Measurements from ENCODE around the gene BAIAP2. TPM values are rescaled to one million over a fixed set of nuclear protein-coding genes. Genes with fewer than 3 reads are reported as not detected.
A peak's percentile ranks its signal among the peaks of the same experiment; 100 is the strongest.
"Not testable (repeated sequence)": the region's sequence is repeated elsewhere in the genome, so short reads cannot be mapped to it uniquely, and the experiment has no call there.

BAIAP2 gene
- total RNA-seq, 1 donor from 2014 or later = 50.9 TPM

- no peak for ATAC-seq
- intact Hi-C loops (cut with DNase I) = no loop called here
- no peak for DNase-seq (ENCODE audit: low spot score)
Measured at GRCh38 chr17:81075307-81075706, 40.4 kb downstream of the BAIAP2 start.

GRCh38 chr17:81076141-81076679 is 41.3 kb downstream of the BAIAP2 start:
- no peak for DNase-seq (ENCODE audit: low spot score)
- intact Hi-C loops (cut with DNase I) = no loop called here

GRCh38 chr17:81078026-81078913 is 43.3 kb downstream of the BAIAP2 start:
- DNase-seq (ENCODE audit: low spot score); intact Hi-C loops (cut with DNase I); ATAC-seq: not testable (repeated sequence)

More at GRCh38 chr17:81076141-81076679, 41.3 kb downstream of the BAIAP2 start:
- ATAC-seq = no peak

GRCh38 chr17:81080019-81080418 is 45.1 kb downstream of the BAIAP2 start:
- no peak for DNase-seq (ENCODE audit: low spot score)
- no peak for ATAC-seq
- intact Hi-C loops (cut with DNase I) = loop anchor here (5.0 kb wide), 1 partner anchor 1097 kb away; no protein-coding TSS in a partner anchor

DNA sequence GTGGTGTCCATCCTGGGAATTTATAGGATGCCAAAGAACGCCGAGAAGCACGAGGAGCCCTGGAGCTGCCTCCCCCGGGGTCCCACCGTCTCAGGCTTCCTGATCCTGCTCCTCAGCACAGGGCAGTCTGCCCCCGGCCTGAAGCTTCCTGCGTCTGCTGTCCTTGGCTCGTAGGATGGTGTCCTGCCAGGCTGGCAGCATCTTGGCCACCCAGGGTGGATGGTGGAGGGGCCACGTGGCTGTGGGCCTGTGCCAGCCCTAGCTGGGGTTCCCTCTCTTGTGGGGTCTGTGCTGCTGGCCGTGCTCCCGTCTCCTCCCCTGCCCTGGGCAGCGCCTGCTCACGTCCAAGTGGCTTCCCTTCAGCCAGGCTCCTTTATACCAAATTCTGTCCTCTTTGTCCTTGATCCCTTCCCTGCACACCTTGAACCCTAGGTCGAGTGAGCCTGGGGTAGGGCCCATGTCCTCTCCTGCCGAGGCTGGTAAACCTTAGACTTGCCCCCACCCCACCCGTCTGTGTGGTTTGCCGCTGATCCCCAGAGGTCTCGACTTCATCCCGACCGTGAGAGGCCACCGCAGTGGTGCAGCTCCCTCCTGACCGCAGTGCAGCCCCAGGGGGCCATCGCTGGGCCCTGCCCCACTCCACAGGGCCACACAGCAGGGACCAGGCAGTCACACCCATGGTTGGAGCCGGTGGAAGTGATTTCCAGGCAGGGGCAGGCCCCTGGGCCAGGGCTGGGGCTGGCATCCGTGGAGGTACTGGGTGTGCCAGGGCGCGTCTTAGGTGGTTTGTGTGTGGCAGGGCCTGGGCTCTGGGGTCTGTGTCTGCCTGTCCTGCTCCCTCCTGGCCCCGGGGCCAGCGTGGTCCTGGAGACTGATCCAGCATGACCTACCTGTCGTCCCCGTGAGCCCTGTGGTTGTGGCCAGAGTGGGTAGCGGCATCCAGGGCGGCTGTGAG is 46.5 kb downstream of the BAIAP2 start:
- intact Hi-C loops (cut with DNase I) = loop anchor here (5.0 kb wide), 1 partner anchor 1096 kb away; no protein-coding TSS in a partner anchor
- ATAC-seq = no peak
- DNase-seq (ENCODE audit: low spot score) = no peak

DNA sequence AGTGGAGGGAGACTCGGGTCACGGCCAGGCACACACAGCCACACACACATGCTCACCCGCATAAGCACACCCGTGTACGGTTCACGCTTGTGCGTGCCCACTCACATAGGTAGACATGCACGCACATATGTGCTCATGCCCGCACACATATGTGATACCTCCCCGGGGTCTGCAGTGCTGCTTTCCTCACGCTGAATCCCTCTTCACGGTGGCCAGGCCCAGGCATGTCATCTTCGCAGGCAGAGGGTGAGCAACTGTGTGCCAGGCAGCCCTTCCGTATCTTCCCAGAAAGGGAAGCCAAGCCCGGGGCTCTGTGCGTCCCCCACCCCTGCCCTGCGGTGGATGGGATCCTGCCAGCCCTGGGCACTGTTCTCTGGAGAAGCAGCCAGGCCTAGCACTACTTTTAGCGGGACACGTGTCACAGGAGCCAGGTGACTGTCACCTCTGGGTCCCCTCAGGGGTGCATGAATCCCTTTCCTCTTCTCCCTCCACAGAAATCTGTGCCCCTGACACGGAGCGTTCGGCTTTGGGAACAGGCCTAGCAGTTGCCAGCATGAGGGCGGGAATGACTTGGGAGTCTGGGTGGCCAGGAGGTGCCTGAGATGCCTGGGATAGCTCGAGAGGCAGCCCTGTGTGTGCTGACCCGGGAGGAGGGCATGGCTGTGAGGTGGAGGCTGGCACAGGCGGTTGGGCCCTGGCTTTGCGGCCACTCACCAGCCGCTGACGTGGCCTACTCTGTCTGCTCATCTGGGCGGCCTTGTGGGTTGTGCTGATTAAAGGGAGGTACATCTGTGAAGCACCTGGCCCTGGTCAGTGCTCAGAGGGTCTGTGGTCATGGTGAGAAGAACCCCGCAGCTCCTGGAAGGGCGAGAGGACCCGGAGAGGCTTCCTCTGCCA is 47.5 kb downstream of the BAIAP2 start:
- intact Hi-C loops (cut with DNase I) = loop anchor here (5.0 kb wide), 1 partner anchor 1095 kb away; no protein-coding TSS in a partner anchor
- peak; percentile 8 for ATAC-seq
- DNase-seq (ENCODE audit: low spot score) = no peak

GRCh38 chr17:81083125-81083765 is 48.3 kb downstream of the BAIAP2 start:
- intact Hi-C loops (cut with DNase I) = loop anchor here (5.0 kb wide), 1 partner anchor 1094 kb away; no protein-coding TSS in a partner anchor
- DNase-seq (ENCODE audit: low spot score) = no peak
- peak; percentile 59 for ATAC-seq

DNA sequence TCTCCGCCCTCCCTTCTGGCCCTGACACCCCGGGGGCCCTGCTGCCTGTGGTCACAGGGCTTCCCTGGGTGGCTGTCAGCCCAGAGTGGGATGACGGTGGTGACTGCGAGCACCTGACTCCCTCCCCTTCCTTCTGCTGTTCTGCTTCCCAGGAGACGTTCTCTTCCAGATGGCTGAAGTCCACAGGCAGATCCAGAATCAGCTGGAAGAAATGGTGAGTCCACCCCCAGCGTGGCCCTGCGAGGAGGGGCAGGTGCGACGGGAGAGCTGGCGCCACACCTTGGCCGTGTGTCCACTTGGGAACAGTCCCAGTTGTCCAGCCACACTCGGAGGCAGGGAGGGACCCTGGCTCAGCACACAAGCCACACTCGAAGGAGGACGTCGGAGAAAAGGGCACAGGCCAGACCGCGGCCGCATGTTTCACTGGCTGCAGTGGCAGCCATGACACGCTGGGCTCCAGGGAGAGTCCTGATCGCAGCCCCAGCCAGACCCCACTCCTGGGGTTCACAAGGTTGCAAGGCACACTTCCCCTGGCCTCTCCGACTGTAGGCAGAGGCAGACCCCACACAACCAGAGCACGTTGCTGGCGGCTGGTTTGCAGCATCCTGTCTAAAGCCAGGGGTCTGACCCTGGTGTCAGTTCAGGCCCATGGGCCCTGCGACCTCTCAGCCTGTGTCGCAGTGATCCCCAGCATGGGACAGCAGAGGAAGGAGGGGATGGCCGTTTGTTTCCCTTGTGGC is 49.9 kb downstream of the BAIAP2 start:
- ATAC-seq = no peak
- DNase-seq (ENCODE audit: low spot score) = no peak
- intact Hi-C loops (cut with DNase I) = loop anchor here (5.0 kb wide), 1 partner anchor 1092 kb away; no protein-coding TSS in a partner anchor

DNA sequence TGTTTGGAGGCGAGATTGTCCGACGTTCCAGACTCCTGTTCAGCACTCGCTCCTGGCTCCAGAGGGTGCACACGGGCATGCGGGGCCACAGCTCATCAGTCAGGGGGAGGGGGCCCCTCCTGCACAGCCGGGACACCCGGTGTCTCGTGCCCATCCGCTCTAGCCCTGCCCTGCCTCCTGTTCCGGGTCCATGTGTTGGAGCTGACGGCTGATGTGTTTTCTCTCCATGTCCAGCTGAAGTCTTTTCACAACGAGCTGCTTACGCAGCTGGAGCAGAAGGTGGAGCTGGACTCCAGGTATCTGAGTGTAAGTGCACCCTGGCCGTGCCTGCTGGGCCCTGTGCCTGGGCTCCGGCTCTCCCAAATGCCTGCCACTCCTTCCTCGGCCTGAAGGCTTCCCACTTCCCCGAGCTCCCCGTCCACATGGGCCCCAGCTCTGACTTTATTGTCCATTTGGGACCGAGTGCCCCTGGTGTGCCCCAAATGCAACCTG is 50.5 kb downstream of the BAIAP2 start:
- intact Hi-C loops (cut with DNase I) = no loop called here
- ATAC-seq (no peak), DNase-seq (ENCODE audit: low spot score) (no peak)

GRCh38 chr17:81086789-81087551 is 52.0 kb downstream of the BAIAP2 start:
- intact Hi-C loops (cut with DNase I) = no loop called here
- ATAC-seq (no peak), DNase-seq (ENCODE audit: low spot score) (no peak)

DNA sequence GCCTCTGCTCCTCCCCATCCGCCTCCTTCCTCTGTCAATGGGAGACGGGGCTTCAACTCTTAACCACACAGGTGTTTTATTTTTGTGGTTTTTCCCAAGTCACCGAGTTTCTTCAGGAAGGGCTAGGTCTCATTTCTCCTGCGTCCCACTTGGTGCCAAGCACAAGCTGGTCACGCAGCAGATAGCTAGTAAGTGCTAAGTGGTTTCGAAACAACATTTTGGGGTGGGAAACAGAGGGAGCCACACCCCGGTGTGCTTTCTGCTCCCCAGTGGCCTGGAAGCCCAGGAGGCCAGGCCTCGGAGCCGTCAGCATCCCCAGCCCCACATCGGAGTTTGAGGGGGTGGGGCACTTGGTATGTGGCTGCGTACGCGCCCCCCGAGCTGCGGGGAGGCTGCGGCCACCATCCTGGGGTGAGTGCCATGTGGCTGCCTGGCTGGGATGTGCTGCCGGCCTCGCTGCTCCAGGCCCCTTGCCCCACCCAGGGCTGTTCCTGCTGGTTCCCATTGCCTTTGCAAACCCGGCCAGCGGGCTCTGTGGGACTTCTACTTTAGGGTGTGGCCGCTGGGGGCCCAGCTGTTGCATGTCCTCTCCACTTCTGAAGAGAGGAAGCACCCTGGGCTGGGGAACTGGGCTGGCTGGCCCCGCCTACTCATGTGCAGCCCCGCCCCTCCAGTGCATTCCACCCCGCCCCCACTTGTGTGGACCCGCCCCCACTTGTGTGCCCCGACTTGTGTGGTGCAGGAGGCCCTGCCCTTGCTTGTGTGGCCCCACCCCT is 55.6 kb downstream of the BAIAP2 start:
- ATAC-seq (peak; percentile 33), DNase-seq (ENCODE audit: low spot score) (no peak)
- intact Hi-C loops (cut with DNase I) = no loop called here

GRCh38 chr17:81091154-81091553 is 56.2 kb downstream of the BAIAP2 start:
- no peak for DNase-seq (ENCODE audit: low spot score)
- ATAC-seq = no peak
- intact Hi-C loops (cut with DNase I) = no loop called here

- intact Hi-C loops (cut with DNase I) = no loop called here
- ATAC-seq = no peak
- DNase-seq (ENCODE audit: low spot score) = no peak
Measured at GRCh38 chr17:81091774-81092517, 57.0 kb downstream of the BAIAP2 start.

DNA sequence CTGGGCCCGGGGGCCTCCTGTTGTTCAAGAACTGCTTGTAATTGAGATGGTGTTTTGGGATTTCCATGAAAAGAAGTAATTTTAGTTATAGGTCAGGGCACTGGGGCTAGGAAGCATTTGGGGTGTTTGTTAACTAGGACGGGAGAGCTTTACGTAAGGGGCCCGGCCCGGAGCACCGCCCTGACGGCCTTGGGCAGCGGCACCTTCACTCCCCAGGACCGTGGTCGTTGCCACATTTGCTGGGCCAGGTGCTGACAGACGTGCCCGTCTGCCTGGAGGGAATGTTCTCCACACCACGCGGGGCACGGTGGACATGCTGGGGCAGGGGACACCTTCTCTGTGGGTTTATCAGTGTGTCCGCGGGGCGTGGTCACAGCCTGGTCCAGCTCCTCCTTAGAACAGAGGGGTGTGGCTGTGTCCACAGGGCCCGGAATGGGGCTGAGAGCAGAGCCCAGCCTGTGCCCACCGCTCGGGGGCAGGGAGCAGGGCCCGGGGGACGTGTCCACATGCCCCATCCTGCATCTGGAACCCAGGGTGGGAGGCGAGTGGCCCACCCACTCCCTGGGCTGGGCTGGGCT is 57.7 kb downstream of the BAIAP2 start:
- intact Hi-C loops (cut with DNase I) = no loop called here
- DNase-seq (ENCODE audit: low spot score) (no peak), ATAC-seq (no peak)
